Measurements from ENCODE around the gene RFWD3.

The RFWD3 gene

DNA sequence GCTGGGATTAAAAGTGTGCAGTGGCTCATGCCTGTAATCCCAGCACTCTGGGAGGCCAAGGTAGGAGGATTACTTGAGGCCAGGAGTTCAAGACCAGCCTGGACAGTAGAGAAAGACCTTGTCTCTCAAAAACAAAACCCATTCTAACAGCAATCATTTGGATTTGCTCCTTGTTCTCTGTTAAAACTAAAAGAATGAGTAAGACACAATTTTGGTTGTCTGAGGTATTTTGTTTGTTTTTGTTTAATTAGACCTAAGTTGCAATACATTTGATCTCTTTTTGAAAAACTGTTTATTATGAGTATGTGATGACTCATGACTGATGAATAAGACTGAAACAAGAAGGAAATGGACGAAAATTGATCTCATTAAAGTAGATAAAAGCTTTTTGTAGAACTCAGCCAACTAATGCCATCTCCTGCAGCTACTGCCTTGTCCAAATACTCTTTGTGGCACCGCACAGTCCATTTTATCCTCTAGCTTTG lies 88.8 kb downstream of the RFWD3 start (continued):
- TF ChIP-seq GLI2 (tag by site-specific recombination; IDR thresholded peaks at IDR 0.05; ENCODE audit: borderline replicate concordance, low read depth) = peak; percentile 53; the same call in 1 of the 2 replicates
- 0 out of 2 replicates have a peak, but pooled peaks have one; percentile 10 for TF ChIP-seq SP2 (tag by site-specific recombination; IDR thresholded peaks at IDR 0.05)
- TF ChIP-seq ZNF629 (tag by site-specific recombination; IDR thresholded peaks at IDR 0.05) = peak; percentile 91
- TF ChIP-seq, protein P1, sequence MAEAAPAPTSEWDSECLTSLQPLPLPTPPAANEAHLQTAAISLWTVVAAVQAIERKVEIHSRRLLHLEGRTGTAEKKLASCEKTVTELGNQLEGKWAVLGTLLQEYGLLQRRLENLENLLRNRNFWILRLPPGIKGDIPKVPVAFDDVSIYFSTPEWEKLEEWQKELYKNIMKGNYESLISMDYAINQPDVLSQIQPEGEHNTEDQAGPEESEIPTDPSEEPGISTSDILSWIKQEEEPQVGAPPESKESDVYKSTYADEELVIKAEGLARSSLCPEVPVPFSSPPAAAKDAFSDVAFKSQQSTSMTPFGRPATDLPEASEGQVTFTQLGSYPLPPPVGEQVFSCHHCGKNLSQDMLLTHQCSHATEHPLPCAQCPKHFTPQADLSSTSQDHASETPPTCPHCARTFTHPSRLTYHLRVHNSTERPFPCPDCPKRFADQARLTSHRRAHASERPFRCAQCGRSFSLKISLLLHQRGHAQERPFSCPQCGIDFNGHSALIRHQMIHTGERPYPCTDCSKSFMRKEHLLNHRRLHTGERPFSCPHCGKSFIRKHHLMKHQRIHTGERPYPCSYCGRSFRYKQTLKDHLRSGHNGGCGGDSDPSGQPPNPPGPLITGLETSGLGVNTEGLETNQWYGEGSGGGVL (tag by site-specific recombination; IDR thresholded peaks at IDR 0.05) = peak; percentile 67
- TF ChIP-seq, protein P2, sequence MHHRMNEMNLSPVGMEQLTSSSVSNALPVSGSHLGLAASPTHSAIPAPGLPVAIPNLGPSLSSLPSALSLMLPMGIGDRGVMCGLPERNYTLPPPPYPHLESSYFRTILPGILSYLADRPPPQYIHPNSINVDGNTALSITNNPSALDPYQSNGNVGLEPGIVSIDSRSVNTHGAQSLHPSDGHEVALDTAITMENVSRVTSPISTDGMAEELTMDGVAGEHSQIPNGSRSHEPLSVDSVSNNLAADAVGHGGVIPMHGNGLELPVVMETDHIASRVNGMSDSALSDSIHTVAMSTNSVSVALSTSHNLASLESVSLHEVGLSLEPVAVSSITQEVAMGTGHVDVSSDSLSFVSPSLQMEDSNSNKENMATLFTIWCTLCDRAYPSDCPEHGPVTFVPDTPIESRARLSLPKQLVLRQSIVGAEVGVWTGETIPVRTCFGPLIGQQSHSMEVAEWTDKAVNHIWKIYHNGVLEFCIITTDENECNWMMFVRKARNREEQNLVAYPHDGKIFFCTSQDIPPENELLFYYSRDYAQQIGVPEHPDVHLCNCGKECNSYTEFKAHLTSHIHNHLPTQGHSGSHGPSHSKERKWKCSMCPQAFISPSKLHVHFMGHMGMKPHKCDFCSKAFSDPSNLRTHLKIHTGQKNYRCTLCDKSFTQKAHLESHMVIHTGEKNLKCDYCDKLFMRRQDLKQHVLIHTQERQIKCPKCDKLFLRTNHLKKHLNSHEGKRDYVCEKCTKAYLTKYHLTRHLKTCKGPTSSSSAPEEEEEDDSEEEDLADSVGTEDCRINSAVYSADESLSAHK (tag by site-specific recombination; IDR thresholded peaks at IDR 0.05) = 0 out of 2 replicates have a peak, but pooled peaks have one; percentile 62
- 0 out of 2 replicates have a peak, but pooled peaks have one; percentile 35 for TF ChIP-seq ZNF146 (tag by site-specific recombination; IDR thresholded peaks at IDR 0.05)
- TF ChIP-seq ZNF571 (tag by site-specific recombination; IDR thresholded peaks at IDR 0.05) = no peak
- TF ChIP-seq BCL11A (tag by site-specific recombination; IDR thresholded peaks at IDR 0.05; ENCODE audit: low read depth) = peak; percentile 93
- TF ChIP-seq ZIC2 (tag by site-specific recombination; IDR thresholded peaks at IDR 0.05) = no peak
- TF ChIP-seq, protein P3, sequence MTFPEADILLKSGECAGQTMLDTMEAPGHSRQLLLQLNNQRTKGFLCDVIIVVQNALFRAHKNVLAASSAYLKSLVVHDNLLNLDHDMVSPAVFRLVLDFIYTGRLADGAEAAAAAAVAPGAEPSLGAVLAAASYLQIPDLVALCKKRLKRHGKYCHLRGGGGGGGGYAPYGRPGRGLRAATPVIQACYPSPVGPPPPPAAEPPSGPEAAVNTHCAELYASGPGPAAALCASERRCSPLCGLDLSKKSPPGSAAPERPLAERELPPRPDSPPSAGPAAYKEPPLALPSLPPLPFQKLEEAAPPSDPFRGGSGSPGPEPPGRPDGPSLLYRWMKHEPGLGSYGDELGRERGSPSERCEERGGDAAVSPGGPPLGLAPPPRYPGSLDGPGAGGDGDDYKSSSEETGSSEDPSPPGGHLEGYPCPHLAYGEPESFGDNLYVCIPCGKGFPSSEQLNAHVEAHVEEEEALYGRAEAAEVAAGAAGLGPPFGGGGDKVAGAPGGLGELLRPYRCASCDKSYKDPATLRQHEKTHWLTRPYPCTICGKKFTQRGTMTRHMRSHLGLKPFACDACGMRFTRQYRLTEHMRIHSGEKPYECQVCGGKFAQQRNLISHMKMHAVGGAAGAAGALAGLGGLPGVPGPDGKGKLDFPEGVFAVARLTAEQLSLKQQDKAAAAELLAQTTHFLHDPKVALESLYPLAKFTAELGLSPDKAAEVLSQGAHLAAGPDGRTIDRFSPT (tag by site-specific recombination; IDR thresholded peaks at IDR 0.05) = peak; percentile 85
- TF ChIP-seq ZNF248 (tag by site-specific recombination; IDR thresholded peaks at IDR 0.05) = no peak
- TF ChIP-seq, protein P4, sequence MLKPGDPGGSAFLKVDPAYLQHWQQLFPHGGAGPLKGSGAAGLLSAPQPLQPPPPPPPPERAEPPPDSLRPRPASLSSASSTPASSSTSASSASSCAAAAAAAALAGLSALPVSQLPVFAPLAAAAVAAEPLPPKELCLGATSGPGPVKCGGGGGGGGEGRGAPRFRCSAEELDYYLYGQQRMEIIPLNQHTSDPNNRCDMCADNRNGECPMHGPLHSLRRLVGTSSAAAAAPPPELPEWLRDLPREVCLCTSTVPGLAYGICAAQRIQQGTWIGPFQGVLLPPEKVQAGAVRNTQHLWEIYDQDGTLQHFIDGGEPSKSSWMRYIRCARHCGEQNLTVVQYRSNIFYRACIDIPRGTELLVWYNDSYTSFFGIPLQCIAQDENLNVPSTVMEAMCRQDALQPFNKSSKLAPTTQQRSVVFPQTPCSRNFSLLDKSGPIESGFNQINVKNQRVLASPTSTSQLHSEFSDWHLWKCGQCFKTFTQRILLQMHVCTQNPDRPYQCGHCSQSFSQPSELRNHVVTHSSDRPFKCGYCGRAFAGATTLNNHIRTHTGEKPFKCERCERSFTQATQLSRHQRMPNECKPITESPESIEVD (tag by site-specific recombination; IDR thresholded peaks at IDR 0.05) = peak; percentile 97
- peak; percentile 69 for TF ChIP-seq GLIS1 (tag by site-specific recombination; IDR thresholded peaks at IDR 0.05)
- peak; percentile 84 for TF ChIP-seq ZNF24 (tag by site-specific recombination; IDR thresholded peaks at IDR 0.05)
- TF ChIP-seq ZNF292 (tag by site-specific recombination; IDR thresholded peaks at IDR 0.05; ENCODE audit: borderline replicate concordance, low read depth) = no peak
- TF ChIP-seq ZNF366 (tag by site-specific recombination; conservative IDR thresholded peaks at IDR 0.05) = peak; percentile 71
- no peak for TF ChIP-seq ZNF529 (tag by site-specific recombination; IDR thresholded peaks at IDR 0.05; ENCODE audit: insufficient replicate concordance)
- TF ChIP-seq ZNF2 (tag by site-specific recombination; IDR thresholded peaks at IDR 0.05) = no peak
- TF ChIP-seq OVOL3 (tag by site-specific recombination; IDR thresholded peaks at IDR 0.05) = 0 out of 2 replicates have a peak, but pooled peaks have one; percentile 13
- peak; percentile 53; the same call in 1 of the 2 replicates for TF ChIP-seq ZNF660 (tag by site-specific recombination; IDR thresholded peaks at IDR 0.05)
- TF ChIP-seq ZNF843 (tag by site-specific recombination; IDR thresholded peaks at IDR 0.05) = peak; percentile 92
- TF ChIP-seq ZNF510 (tag by site-specific recombination; IDR thresholded peaks at IDR 0.05; ENCODE audit: insufficient replicate concordance) = no peak
- no peak for TF ChIP-seq ZNF23 (tag by site-specific recombination; IDR thresholded peaks at IDR 0.05; ENCODE audit: borderline replicate concordance)
- TF ChIP-seq ZNF324 (tag by site-specific recombination; IDR thresholded peaks at IDR 0.05) = peak; percentile 39; the same call in 1 of the 2 replicates
- peak; percentile 81 for TF ChIP-seq ZBTB17 (tag by site-specific recombination; IDR thresholded peaks at IDR 0.05)
- TF ChIP-seq, protein P5, sequence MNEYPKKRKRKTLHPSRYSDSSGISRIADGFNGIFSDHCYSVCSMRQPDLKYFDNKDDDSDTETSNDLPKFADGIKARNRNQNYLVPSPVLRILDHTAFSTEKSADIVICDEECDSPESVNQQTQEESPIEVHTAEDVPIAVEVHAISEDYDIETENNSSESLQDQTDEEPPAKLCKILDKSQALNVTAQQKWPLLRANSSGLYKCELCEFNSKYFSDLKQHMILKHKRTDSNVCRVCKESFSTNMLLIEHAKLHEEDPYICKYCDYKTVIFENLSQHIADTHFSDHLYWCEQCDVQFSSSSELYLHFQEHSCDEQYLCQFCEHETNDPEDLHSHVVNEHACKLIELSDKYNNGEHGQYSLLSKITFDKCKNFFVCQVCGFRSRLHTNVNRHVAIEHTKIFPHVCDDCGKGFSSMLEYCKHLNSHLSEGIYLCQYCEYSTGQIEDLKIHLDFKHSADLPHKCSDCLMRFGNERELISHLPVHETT (tag by site-specific recombination; IDR thresholded peaks at IDR 0.05) = peak; percentile 91
- TF ChIP-seq, protein P6, sequence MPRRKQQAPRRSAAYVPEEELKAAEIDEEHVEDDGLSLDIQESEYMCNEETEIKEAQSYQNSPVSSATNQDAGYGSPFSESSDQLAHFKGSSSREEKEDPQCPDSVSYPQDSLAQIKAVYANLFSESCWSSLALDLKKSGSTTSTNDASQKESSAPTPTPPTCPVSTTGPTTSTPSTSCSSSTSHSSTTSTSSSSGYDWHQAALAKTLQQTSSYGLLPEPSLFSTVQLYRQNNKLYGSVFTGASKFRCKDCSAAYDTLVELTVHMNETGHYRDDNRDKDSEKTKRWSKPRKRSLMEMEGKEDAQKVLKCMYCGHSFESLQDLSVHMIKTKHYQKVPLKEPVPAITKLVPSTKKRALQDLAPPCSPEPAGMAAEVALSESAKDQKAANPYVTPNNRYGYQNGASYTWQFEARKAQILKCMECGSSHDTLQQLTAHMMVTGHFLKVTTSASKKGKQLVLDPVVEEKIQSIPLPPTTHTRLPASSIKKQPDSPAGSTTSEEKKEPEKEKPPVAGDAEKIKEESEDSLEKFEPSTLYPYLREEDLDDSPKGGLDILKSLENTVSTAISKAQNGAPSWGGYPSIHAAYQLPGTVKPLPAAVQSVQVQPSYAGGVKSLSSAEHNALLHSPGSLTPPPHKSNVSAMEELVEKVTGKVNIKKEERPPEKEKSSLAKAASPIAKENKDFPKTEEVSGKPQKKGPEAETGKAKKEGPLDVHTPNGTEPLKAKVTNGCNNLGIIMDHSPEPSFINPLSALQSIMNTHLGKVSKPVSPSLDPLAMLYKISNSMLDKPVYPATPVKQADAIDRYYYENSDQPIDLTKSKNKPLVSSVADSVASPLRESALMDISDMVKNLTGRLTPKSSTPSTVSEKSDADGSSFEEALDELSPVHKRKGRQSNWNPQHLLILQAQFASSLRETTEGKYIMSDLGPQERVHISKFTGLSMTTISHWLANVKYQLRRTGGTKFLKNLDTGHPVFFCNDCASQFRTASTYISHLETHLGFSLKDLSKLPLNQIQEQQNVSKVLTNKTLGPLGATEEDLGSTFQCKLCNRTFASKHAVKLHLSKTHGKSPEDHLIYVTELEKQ (tag by site-specific recombination; IDR thresholded peaks at IDR 0.05; ENCODE audit: borderline replicate concordance) = peak; percentile 80; the same call in 1 of the 2 replicates

Measured in HEK293 (cell line).